ENCODE data around the gene EPB41L1.

The EPB41L1 gene

GRCh38 chr20:36125097-36125496, 29.4 kb upstream of the EPB41L1 start:
- H3K79me2 ChIP-seq (ENCODE audit: low read length): no peaks in the 10 kb centered on the region
- H3K9ac ChIP-seq (ENCODE audit: low read length): no peak overlapping the region
- H2AFZ ChIP-seq (ENCODE audit: low read depth, low read length): no peak overlapping the region
- peaks cover 8% of the 10 kb centered on the region for H3K4me1 ChIP-seq (ENCODE audit: low read length)
- no peak overlapping the region for H3K4me3 ChIP-seq (ENCODE audit: low read length)
- H3K4me2 ChIP-seq (ENCODE audit: low read length): no peak overlapping the region
- H3K36me3 ChIP-seq (replicated peaks; ENCODE audit: low read depth, low read length): no peaks in the 10 kb centered on the region
- H4K20me1 ChIP-seq (ENCODE audit: insufficient read depth, low read length): no peaks in the 10 kb centered on the region
- no peak overlapping the region for H3K27ac ChIP-seq (ENCODE audit: low read length)
- H3K9me3 ChIP-seq (ENCODE audit: insufficient read depth, low read length): no peaks in the 10 kb centered on the region
- TF ChIP-seq EZH2phosphoT487 (IDR thresholded peaks at IDR 0.05; ENCODE audit: low read depth) (no peak), CTCF (IDR thresholded peaks at IDR 0.05; ENCODE audit: low read depth, low read length) (no peak)
- H3K27me3 ChIP-seq (ENCODE audit: low read depth, low read length): 0 out of 2 replicates have a peak, but pooled peaks cover 2% of the 10 kb centered on the region

GRCh38 chr20:36126836-36127527, 27.6 kb upstream of the EPB41L1 start:
- H3K79me2 ChIP-seq (ENCODE audit: low read length): no peaks in the 10 kb centered on the region
- no peak overlapping the region for H3K9ac ChIP-seq (ENCODE audit: low read length)
- H3K4me1 ChIP-seq (ENCODE audit: low read length): peaks cover 8% of the 10 kb centered on the region
- TF ChIP-seq EZH2phosphoT487 (IDR thresholded peaks at IDR 0.05; ENCODE audit: low read depth) (no peak), CTCF (IDR thresholded peaks at IDR 0.05; ENCODE audit: low read depth, low read length) (no peak)
- no peak overlapping the region for H2AFZ ChIP-seq (ENCODE audit: low read depth, low read length)
- H3K27ac ChIP-seq (ENCODE audit: low read length): no peak overlapping the region
- H3K27me3 ChIP-seq (ENCODE audit: low read depth, low read length): no peaks in the 10 kb centered on the region
- no peak overlapping the region for H3K4me2 ChIP-seq (ENCODE audit: low read length)
- no peaks in the 10 kb centered on the region for H4K20me1 ChIP-seq (ENCODE audit: insufficient read depth, low read length)
- H3K36me3 ChIP-seq (replicated peaks; ENCODE audit: low read depth, low read length): no peaks in the 10 kb centered on the region
- no peak overlapping the region for H3K4me3 ChIP-seq (ENCODE audit: low read length)
- H3K9me3 ChIP-seq (ENCODE audit: insufficient read depth, low read length): no peaks in the 10 kb centered on the region

GRCh38 chr20:36128463-36129159, 25.9 kb upstream of the EPB41L1 start:
- no peak overlapping the region for H3K4me3 ChIP-seq (ENCODE audit: low read length)
- H3K79me2 ChIP-seq (ENCODE audit: low read length): no peaks in the 10 kb centered on the region
- no peak for TF ChIP-seq EZH2phosphoT487 (IDR thresholded peaks at IDR 0.05; ENCODE audit: low read depth)
- no peak for TF ChIP-seq CTCF (IDR thresholded peaks at IDR 0.05; ENCODE audit: low read depth, low read length)
- H3K4me1 ChIP-seq (ENCODE audit: low read length): peaks cover 13% of the 10 kb centered on the region
- no peak overlapping the region for H2AFZ ChIP-seq (ENCODE audit: low read depth, low read length)
- no peak overlapping the region for H3K9ac ChIP-seq (ENCODE audit: low read length)
- H4K20me1 ChIP-seq (ENCODE audit: insufficient read depth, low read length): no peaks in the 10 kb centered on the region
- no peaks in the 10 kb centered on the region for H3K27me3 ChIP-seq (ENCODE audit: low read depth, low read length)
- no peak overlapping the region for H3K4me2 ChIP-seq (ENCODE audit: low read length)
- H3K27ac ChIP-seq (ENCODE audit: low read length): no peak overlapping the region
- H3K36me3 ChIP-seq (replicated peaks; ENCODE audit: low read depth, low read length): no peaks in the 10 kb centered on the region
- no peaks in the 10 kb centered on the region for H3K9me3 ChIP-seq (ENCODE audit: insufficient read depth, low read length)

GRCh38 chr20:36129160-36129543, 25.4 kb upstream of the EPB41L1 start:
- H4K20me1 ChIP-seq (ENCODE audit: insufficient read depth, low read length): no peaks in the 10 kb centered on the region
- H3K9ac ChIP-seq (ENCODE audit: low read length): no peak overlapping the region
- H3K36me3 ChIP-seq (replicated peaks; ENCODE audit: low read depth, low read length): no peaks in the 10 kb centered on the region
- H3K27ac ChIP-seq (ENCODE audit: low read length): no peak overlapping the region
- H3K79me2 ChIP-seq (ENCODE audit: low read length): no peaks in the 10 kb centered on the region
- no peak overlapping the region for H2AFZ ChIP-seq (ENCODE audit: low read depth, low read length)
- H3K9me3 ChIP-seq (ENCODE audit: insufficient read depth, low read length): no peaks in the 10 kb centered on the region
- H3K27me3 ChIP-seq (ENCODE audit: low read depth, low read length): no peaks in the 10 kb centered on the region
- no peak for TF ChIP-seq CTCF (IDR thresholded peaks at IDR 0.05; ENCODE audit: low read depth, low read length)
- no peak for TF ChIP-seq EZH2phosphoT487 (IDR thresholded peaks at IDR 0.05; ENCODE audit: low read depth)
- peaks cover 13% of the 10 kb centered on the region for H3K4me1 ChIP-seq (ENCODE audit: low read length)
- no peak overlapping the region for H3K4me3 ChIP-seq (ENCODE audit: low read length)
- H3K4me2 ChIP-seq (ENCODE audit: low read length): no peak overlapping the region

Measured in OCI-LY3 (cell line).